Activated T-helper 1 cell treated with anti-CD3 and anti-CD28 coated beads, Interleukin-12 subunit alpha, Interleukin-12 subunit beta, Interleukin-2, Interleukin-4 antibody, amounts not matched to agents 30 ng/mL and 10 ng/mL and 1 ng/mL, durations not matched to agents 14 hours and 24 hours and 36 hours (primary cell): ENCODE measurements around the gene SH3RF1. TPM values are rescaled to one million over a fixed set of nuclear protein-coding genes. Genes with fewer than 3 reads are reported as not detected.
"Not testable (repeated sequence)": the region's sequence is repeated elsewhere in the genome, so short reads cannot be mapped to it uniquely, and the experiment has no call there.

Source experiments
- DNase-seq: peaks from one replicate; pipeline ENCODE4 v3.0.0; 2021; ENCODE audit warnings: low spot score
- H3K27ac Mint-ChIP-seq: one replicate; pipeline ENCODE4 v1.8.0; 2021; ENCODE audit warnings: mild to moderate bottlenecking, mixed read lengths
- H3K27me3 Mint-ChIP-seq: one replicate; pipeline ENCODE4 v1.8.0; 2022; ENCODE audit warnings: mild to moderate bottlenecking, moderate library complexity, mixed read lengths; ENCODE audit not compliant: insufficient read depth
- H3K36me3 Mint-ChIP-seq: one replicate; pipeline ENCODE4 v1.8.0; 2021; ENCODE audit warnings: low read depth, mixed read lengths
- H3K4me1 Mint-ChIP-seq: one replicate; pipeline ENCODE4 v1.8.0; 2021; ENCODE audit warnings: low read depth, mixed read lengths
- H3K4me3 Mint-ChIP-seq: one replicate; pipeline ENCODE4 v1.8.0; 2021; ENCODE audit warnings: mild to moderate bottlenecking, moderate library complexity, mixed read lengths
- H3K9me3 Mint-ChIP-seq: one replicate; pipeline ENCODE4 v1.8.0; 2021; ENCODE audit warnings: mixed read lengths
- intact Hi-C: fragments of 100-400 bp; cut with micrococcal nuclease; formaldehyde crosslinking; loops from one replicate; pipeline ENCODE4 v1.15.1; 2024
- total RNA-seq: library from RNA; stranded (reverse); gene quantifications from 2 replicates; pipeline ENCODE4 v1.2.3, GENCODE V29; 2022

The SH3RF1 gene
- total RNA-seq, 1 donor from 2014 or later, result 0.49 TPM

DNA sequence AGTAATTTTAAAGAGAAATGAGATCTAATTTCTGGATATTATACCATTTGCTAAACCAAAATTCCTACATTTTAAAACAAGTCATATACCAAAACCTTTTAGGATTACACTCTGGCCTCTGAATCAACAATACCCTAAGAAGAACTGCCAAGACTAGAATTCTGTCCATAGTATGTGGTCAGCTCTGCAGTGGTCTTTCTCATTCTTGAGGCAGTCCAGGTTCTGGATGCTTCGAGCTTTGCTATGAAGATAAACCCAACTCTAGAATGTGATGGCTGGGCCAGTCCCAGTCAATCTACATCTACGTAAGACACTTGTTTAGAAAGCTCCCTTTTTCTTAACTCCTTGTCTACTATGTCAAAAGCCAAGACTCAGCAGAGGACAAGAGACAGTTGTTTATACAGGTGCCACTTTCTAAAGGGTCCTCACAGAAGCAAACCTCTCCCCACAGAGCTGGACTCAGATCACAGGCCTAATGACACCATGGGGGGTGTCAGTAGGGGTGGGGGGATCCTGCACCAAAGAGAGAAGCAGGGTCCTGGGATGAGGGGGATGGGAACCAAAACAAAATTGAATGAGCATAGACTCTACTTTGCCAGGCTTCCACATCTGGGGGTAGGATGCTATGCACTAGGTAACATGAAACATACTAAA is 63.2 kb downstream of the SH3RF1 start:
- no peak overlapping the region for H3K4me3 Mint-ChIP-seq
- no peaks in the 10 kb centered on the region for H3K36me3 Mint-ChIP-seq
- H3K4me1 Mint-ChIP-seq, result no peaks in the 10 kb centered on the region
- intact Hi-C loops, result no loop called here
- H3K9me3 Mint-ChIP-seq, result no peaks in the 10 kb centered on the region
- no peak for DNase-seq
- no peak overlapping the region for H3K27ac Mint-ChIP-seq
- H3K27me3 Mint-ChIP-seq, result peaks cover 2% of the 10 kb centered on the region

DNA sequence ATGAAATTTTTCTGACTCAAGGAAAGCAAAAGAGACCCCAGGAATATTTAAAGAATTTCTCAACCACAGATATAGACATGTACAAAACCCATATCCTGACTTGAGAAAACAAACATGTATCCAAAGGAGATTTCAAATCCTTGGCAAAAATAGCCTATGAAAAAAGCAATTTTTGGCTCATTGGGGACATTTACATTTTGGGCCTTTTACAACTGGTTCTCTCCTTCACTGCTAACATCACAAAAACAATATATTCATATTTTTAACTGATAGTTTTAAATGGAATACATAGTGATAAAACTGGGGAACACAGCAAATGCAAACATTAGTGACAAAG is 65.0 kb downstream of the SH3RF1 start:
- DNase-seq, result no peak
- Mint-ChIP-seq H3K27ac (no peak overlapping the region), H3K4me3 (no peak overlapping the region), H3K27me3 (peaks cover 4% of the 10 kb centered on the region), H3K9me3 (no peaks in the 10 kb centered on the region), H3K4me1 (no peaks in the 10 kb centered on the region), H3K36me3 (no peaks in the 10 kb centered on the region)
- intact Hi-C loops, result no loop called here

DNA sequence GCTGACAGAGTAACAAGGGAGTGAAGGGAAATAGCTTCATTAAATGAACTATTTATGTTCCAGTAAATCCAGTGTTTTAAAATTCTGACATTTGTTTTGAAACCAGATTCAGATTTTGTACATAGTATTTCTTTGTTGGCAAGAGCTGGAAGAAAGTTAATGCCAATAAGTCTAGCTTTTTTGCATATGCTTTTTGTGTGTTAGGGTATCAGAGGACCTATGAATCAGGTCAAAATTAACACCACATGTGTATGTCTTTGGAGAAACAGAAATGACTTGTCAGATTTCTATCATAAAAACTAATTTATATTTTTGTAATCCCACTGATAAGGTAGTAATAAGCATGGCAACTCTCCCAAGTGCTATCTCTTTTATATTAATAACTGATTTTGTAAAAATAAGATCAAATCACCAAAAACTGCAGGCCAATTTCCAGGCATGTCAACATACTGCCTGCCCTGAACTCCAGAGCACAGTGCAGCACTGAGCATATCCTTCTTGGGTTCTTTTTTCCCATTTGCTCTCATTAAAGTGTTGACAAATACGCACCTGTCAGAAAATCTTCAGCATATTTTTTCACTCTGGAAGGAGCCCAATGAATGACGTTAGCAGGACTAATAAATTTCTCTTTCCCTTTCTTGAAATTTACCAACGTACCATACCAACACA is 65.5 kb downstream of the SH3RF1 start:
- H3K9me3 Mint-ChIP-seq, result no peaks in the 10 kb centered on the region
- intact Hi-C loops, result no loop called here
- no peaks in the 10 kb centered on the region for H3K4me1 Mint-ChIP-seq
- H3K36me3 Mint-ChIP-seq, result no peaks in the 10 kb centered on the region
- H3K27me3 Mint-ChIP-seq, result peaks cover 4% of the 10 kb centered on the region
- H3K27ac Mint-ChIP-seq, result no peak overlapping the region
- DNase-seq, result no peak
- no peak overlapping the region for H3K4me3 Mint-ChIP-seq

DNA sequence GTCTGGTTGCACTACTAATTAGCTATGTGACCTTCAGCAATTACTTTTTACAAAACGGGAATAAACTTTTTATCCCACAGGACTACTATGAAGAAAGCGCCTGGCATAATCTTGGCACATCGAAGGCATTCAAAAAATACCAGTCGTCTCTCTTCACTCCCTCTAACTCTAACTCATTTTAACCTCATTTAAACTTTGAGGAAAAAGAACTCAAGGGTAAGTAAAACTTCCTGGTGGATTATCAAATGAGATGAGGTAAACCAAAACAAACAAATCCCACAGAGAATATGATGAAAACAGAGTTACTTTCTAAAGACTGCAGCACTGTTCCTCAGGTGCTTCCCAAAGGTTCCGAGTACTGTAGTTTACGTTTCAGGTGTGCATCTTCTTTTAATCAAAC is 66.9 kb downstream of the SH3RF1 start:
- DNase-seq, result no peak
- no peaks in the 10 kb centered on the region for H3K9me3 Mint-ChIP-seq
- H3K27me3 Mint-ChIP-seq, result peaks cover 11% of the 10 kb centered on the region
- H3K4me1 Mint-ChIP-seq, result no peaks in the 10 kb centered on the region
- no peak overlapping the region for H3K4me3 Mint-ChIP-seq
- no peaks in the 10 kb centered on the region for H3K36me3 Mint-ChIP-seq
- intact Hi-C loops, result no loop called here
- no peak overlapping the region for H3K27ac Mint-ChIP-seq

DNA sequence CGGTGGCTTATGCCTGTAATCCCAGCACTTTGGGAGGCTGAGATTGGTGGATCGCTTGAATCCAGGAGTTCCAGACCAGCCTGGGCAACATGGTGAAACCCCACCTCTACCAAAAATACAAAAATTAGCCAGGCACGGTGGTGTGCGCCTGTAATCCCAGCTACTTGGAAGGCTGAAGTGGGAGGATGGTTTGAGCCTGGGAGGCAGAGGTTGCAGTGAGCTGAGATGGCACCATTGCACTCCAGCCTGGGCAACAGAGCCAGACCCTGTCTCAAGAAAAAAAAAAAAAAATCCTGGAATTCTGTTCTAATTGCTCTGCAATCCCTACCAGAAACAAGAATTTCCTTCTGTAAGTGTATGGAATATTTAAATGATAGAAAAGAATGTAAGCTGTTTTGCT is 67.5 kb downstream of the SH3RF1 start:
- intact Hi-C loops, H3K36me3 Mint-ChIP-seq, DNase-seq, H3K27ac Mint-ChIP-seq, H3K4me3 Mint-ChIP-seq, H3K9me3 Mint-ChIP-seq, H3K4me1 Mint-ChIP-seq: not testable (repeated sequence)
- H3K27me3 Mint-ChIP-seq, result peaks cover 15% of the 10 kb centered on the region

DNA sequence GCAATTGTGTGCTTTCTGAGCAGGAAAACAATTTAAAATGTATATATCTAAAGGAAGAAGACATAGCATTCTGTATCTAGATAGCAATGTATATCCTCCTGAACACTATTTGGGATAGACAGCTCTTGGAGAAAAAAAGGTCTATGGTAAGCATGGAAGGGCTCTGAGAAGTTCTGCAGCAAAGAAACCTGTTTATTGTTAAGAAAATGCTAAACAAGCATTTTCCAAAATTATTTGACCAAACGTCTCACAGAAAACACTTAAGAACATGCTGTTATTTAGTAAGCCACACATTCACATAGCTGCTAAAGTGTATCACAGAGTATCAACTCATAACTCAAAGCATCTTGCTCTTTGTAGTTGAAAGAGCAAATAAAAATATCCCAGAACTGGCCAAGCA is 67.9 kb downstream of the SH3RF1 start:
- no peak overlapping the region for H3K27ac Mint-ChIP-seq
- H3K36me3 Mint-ChIP-seq, result no peaks in the 10 kb centered on the region
- no peaks in the 10 kb centered on the region for H3K4me1 Mint-ChIP-seq
- H3K9me3 Mint-ChIP-seq, result no peaks in the 10 kb centered on the region
- DNase-seq, result no peak
- peaks cover 15% of the 10 kb centered on the region for H3K27me3 Mint-ChIP-seq
- intact Hi-C loops, result no loop called here
- H3K4me3 Mint-ChIP-seq, result no peak overlapping the region

DNA sequence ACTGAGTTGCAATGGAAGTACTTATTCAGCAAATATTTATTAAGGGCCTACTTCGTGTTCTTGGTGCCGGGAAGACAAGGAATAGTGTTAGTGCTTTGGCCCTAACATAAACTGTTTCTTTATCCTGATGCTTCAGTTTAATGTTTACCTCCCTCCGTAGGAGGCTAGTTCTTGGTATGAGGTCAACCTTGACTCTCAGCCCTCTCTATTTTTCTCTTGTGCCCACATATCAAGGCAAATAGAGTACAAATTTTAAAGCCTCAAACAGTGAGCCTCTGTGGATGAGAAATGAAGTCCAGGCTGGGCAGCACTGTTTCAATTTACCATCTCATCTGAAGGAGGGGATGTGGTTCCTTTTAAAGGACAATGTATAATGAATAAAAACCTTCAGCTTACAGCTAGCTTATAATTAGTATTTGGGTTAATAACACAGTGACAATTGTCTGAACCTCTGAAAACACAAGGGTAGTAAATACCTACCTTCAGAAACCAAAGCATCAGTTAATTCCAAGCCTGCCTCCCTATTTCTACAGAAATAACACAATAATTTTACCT is 68.5 kb downstream of the SH3RF1 start:
- H3K4me1 Mint-ChIP-seq, result no peaks in the 10 kb centered on the region
- H3K27me3 Mint-ChIP-seq, result peaks cover 15% of the 10 kb centered on the region
- DNase-seq, result no peak
- H3K4me3 Mint-ChIP-seq, result no peak overlapping the region
- no peaks in the 10 kb centered on the region for H3K36me3 Mint-ChIP-seq
- H3K27ac Mint-ChIP-seq, result no peak overlapping the region
- H3K9me3 Mint-ChIP-seq, result no peaks in the 10 kb centered on the region
- intact Hi-C loops, result no loop called here

DNA sequence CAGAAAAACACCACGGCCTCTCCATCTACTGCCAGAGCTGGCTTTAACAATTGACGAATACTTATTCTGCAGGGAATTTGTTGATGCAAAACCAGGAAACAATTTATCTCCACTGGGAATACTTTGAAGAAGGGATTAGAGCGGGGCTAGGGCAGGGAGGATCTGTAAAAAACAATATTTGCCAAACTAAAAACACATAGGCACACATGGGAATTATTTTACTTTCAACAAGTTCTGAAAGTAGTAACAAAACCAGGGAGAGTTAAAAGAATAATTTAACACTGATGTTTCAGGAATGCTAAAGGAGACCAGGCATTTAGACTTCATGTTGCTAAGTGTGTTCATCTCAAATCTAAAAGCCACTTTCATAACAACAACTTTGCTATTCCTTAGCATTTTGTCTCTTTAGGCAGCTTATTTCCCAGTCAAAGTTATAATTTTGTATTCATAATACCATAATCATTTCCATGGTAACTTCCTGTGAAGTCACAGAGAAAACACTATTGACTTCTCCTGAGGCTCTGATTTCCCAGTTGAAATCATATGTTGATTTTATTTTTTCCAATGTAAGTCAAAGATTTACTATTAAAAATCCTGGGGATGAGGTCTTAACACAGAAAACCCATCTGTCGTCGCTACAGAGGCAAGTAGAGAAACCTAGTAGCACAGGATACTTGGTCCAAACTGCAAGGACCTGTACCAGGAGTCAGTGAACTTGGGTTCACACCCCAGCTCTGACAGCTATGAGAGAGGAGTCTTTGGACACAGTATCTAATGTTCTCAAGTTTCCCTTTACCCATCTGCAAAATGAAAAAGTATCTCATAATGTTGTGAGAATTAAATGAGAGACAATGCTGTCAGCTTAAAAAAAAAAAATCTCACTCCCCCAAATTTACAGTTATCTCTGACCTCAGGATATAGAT is 69.3 kb downstream of the SH3RF1 start:
- intact Hi-C loops, result no loop called here
- no peak for DNase-seq
- Mint-ChIP-seq H3K4me1 (no peaks in the 10 kb centered on the region), H3K9me3 (no peaks in the 10 kb centered on the region), H3K27me3 (peaks cover 15% of the 10 kb centered on the region), H3K27ac (no peak overlapping the region), H3K4me3 (no peak overlapping the region), H3K36me3 (no peaks in the 10 kb centered on the region)

DNA sequence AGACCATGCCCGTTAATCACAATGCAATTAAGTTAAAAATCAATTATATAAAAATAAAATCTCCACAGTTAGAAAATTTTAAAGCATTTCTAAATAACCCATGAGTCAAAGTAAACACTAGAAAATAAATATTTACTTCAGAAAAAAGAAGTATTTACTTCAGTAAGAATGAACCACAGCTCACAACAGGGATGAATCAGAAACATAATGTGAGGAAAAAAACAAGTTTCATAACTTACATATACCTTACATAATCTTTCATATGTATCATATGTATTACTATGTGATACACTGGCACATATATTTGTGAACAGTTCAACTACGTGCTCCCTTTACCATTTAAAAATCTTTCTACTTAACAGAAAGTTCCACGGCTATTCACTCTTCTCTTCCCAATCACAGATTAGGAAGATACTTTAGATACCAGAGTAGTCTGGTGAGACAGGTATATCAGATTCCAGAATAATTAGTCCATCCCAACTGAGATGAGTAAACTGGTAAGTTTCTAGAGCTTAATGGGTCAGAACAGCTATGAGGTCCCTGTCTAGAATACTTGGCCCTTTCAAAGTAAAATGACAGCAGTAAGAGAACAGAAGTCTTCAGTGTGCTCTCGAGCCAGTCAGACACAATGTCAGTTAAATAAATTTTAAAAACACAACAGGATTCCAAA is 70.3 kb downstream of the SH3RF1 start:
- H3K27ac Mint-ChIP-seq, result no peak overlapping the region
- DNase-seq, result no peak
- no peaks in the 10 kb centered on the region for H3K36me3 Mint-ChIP-seq
- H3K4me3 Mint-ChIP-seq, result no peak overlapping the region
- no peaks in the 10 kb centered on the region for H3K4me1 Mint-ChIP-seq
- peaks cover 15% of the 10 kb centered on the region for H3K27me3 Mint-ChIP-seq
- no peaks in the 10 kb centered on the region for H3K9me3 Mint-ChIP-seq
- intact Hi-C loops, result no loop called here

DNA sequence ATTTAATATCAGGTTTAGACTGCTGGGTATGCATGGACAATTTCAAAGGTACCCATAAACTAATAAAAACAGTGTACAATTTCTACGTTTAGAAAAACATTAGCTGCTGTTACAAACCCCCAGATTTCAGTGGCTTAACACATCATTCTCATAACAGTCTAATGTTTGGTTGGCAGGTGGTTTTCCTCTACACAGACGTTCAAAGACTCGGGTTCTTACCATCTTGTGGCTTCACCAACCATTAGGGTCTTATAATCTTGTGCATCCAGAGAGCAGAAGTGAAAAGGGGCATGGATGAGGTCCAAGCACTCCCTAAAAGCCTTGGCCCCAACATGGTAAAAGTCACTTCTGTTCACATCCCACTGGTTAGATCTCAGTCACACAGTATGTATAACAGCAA is 71.6 kb downstream of the SH3RF1 start:
- no peaks in the 10 kb centered on the region for H3K36me3 Mint-ChIP-seq

DNA sequence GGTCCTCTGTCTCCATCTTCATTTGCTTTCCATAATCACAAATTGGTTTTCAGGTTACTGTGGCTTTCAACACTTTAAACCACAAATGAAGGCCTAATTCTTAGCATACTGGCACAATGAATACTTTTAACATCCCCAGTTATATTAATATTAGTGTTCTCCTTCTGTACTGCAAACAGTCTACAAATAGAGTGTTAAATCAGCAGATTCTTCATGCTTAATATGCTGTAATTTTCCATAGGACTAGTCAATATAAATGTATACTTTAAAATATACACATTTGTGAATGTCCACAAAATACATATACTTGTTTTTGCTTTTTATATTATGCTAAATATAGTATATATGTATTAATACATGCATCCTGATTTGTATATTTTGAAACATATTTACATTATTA is 72.6 kb downstream of the SH3RF1 start:
- Mint-ChIP-seq H3K27ac (no peak overlapping the region), H3K36me3 (no peaks in the 10 kb centered on the region), H3K27me3 (peaks cover 15% of the 10 kb centered on the region), H3K4me1 (no peaks in the 10 kb centered on the region), H3K4me3 (no peak overlapping the region), H3K9me3 (no peaks in the 10 kb centered on the region)
- intact Hi-C loops, result no loop called here
- DNase-seq, result no peak

More for the DNA sequence above, 71.6 kb downstream of the SH3RF1 start:
- intact Hi-C loops, result no loop called here
- no peak overlapping the region for H3K4me3 Mint-ChIP-seq
- peaks cover 15% of the 10 kb centered on the region for H3K27me3 Mint-ChIP-seq
- H3K27ac Mint-ChIP-seq, result no peak overlapping the region
- H3K9me3 Mint-ChIP-seq, result no peaks in the 10 kb centered on the region
- DNase-seq, result no peak
- H3K4me1 Mint-ChIP-seq, result no peaks in the 10 kb centered on the region

DNA sequence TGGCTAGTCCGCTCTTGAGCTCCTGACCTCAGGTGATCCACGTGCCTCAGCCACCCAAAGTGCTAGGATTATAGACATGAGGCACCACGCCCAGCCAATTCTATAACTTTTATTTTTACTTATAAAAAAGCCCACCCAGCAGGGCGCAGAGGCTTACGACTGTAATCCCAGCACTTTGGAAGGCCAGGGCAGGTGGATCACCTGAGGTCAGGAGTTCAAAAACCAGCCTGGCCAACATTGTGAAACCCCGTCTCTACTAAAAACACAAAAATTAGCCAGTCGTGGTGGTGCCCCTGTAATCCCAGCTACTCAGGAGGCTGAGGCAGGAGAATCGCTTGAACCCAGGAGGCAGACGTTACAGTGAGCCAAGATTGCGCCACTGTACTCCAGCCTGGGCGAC is 73.5 kb downstream of the SH3RF1 start:
- peaks cover 11% of the 10 kb centered on the region for H3K27me3 Mint-ChIP-seq

More for the DNA sequence above, 73.5 kb downstream of the SH3RF1 start:
- intact Hi-C loops, H3K4me3 Mint-ChIP-seq, DNase-seq, H3K36me3 Mint-ChIP-seq, H3K27ac Mint-ChIP-seq, H3K4me1 Mint-ChIP-seq, H3K9me3 Mint-ChIP-seq: not testable (repeated sequence)
